AG09319 (cell line): ENCODE data around the gene MOB3C.

Source experiments
- DNase-seq: peaks from one replicate; pipeline ENCODE4 v3.0.0-alpha.2; 2010; ENCODE audit warnings: low read depth; ENCODE audit errors: extremely low read depth
- CTCF ChIP-seq: IDR thresholded peaks from 2 replicates; pipeline ENCODE4 v1.5.1; 2011; ENCODE audit warnings: low read depth, mild to moderate bottlenecking, inconsistent platforms, low read length, moderate library complexity

Gene MOB3C

GRCh38 chr1:46617833-46618232 lies 1.2 kb upstream of the MOB3C start:
- DNase-seq, result no peak
- TF ChIP-seq CTCF, result no peak

GRCh38 chr1:46617108-46617800 lies 643 bp upstream of the MOB3C start:
- no peak for DNase-seq
- no peak for TF ChIP-seq CTCF

- no peak for TF ChIP-seq CTCF
- no peak for DNase-seq
Observed at GRCh38 chr1:46615735-46616134, 876 bp downstream of the MOB3C start.

- no peak for DNase-seq
- TF ChIP-seq CTCF, result no peak
Observed at GRCh38 chr1:46615088-46615487, 1.5 kb downstream of the MOB3C start.

GRCh38 chr1:46614604-46614984 lies 2.0 kb downstream of the MOB3C start:
- DNase-seq, result no peak
- no peak for TF ChIP-seq CTCF

- no peak for TF ChIP-seq CTCF
- peak; percentile 54 for DNase-seq
Observed at GRCh38 chr1:46613661-46614603, 2.7 kb downstream of the MOB3C start.
